H1 (cell line): Measurements from ENCODE around the gene EGFLAM. TPM values are rescaled to one million over a fixed set of nuclear protein-coding genes. Genes with fewer than 3 reads are reported as not detected.

Experiments
- ATF3 ChIP-seq: IDR thresholded peaks from 2 replicates; pipeline ENCODE4 v1.6.1; 2011; ENCODE audit warnings: low read depth, mild to moderate bottlenecking, low read length; ENCODE audit not compliant: insufficient read depth
- EGR1 ChIP-seq: IDR thresholded peaks from 2 replicates; pipeline ENCODE4 v1.6.1; 2011; ENCODE audit warnings: low read depth, low read length, borderline replicate concordance
- SP2 ChIP-seq: IDR thresholded peaks from 2 replicates; pipeline ENCODE4 v1.6.1; 2012; ENCODE audit warnings: mild to moderate bottlenecking, low read length, inconsistent platforms
- polyA plus RNA-seq, 7 experiments: library from polyadenylated mRNA; depleted of rRNA in 3 of 7; stranded (reverse) in 5 of 7; unstranded in 2 of 7; fragments of >200 nt in 5 of 7; fragments of 200-250 nt in 2 of 7; gene quantifications; 1 replicate in 5 of 7; 2 replicates in 1 of 7; 4 replicates in 1 of 7; pipeline versions ENCODE4 v1.2.1 to v1.2.3, GENCODE V29; 2011 to 2013; ENCODE audit warnings: missing spikeins in 2 of 7, mixed read lengths in 2 of 7
- total RNA-seq: library from RNA; stranded (reverse); fragmentation: NEBNext Ultra II Directional; extraction: Animal tissue kit (Norgen Biotek cat#: 25700); gene quantifications from 2 replicates; pipeline ENCODE4 v1.2.1, GENCODE V29; 2021

EGFLAM gene
- total and polyA plus RNA-seq, 2 of the 8 experiments (the other 6 are each of a cell fraction or from before 2014, with no cell fraction given), result 0.20 to 0.24 TPM

GRCh38 chr5:38321978-38322377 is 63.6 kb downstream of the EGFLAM start (continued):
- no peak for TF ChIP-seq ATF3
- no peak for TF ChIP-seq EGR1
- no peak for TF ChIP-seq SP2
- TF ChIP-seq, all 59 proteins: peak for 0
